ENCODE results near the gene STX18. TPM values are rescaled to one million over a fixed set of nuclear protein-coding genes. Genes with fewer than 3 reads are reported as not detected.
"Not testable (repeated sequence)": the region's sequence is repeated elsewhere in the genome, so short reads cannot be mapped to it uniquely, and the experiment has no call there.

Gene STX18
- 50.4 TPM for polyA plus RNA-seq (2012; ENCODE audit: insufficient read depth, insufficient read length)

DNA sequence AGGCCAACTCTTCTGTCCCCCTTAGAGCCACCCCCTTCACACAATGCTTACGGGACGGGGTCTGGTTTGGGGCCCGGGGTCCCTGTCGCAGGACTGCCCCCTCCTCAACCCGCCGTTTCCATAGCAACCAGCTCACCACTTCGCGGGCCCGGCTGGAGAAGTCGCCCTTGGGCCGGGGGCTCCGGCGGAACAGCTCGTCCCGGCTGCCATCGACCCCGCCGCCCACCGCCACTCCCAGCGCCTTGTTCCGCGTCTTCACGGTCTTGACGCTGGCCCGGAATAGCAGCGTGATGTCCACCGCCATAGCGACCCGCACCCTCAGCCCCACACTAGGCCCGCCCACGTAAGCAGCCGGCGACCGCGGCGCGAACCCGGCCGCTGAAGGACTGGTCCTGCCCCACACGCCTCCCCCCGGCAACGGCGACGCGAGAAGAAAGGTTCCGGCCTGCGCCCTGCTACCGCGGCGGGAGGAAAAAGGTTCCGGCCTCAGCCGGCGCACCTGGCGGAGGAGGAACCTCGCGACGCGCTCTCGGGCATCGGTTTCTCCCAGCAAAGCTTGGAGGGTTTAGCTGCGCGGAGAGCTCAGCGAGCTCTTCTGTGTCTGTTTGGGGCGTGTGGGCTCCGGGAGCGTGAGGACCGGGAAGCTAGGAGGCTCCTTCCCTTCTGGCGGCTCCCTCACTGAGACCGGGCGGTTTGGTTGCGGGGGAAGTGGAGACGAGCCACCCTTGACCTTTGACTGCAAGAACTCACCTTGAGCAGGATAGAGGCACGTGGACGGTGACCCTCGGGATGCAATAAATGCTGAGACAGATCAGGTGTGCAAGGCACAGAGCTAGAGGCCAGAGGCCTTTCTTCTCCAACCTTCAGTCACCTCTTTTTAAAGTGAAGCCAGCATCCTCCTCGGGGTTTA lies at the start of gene STX18:
TSS of gene STX18 (minus strand) at position 388 of the 910 bp plus-strand sequence. CDS start at position 304, 84 bp downstream.
- DNase-seq (ENCODE audit: low read depth, low spot score), result peak; percentile 85
- peak within 1 kb of the TSS; percentile 94 for H3K4me3 ChIP-seq (ENCODE audit: low read length)

DNA sequence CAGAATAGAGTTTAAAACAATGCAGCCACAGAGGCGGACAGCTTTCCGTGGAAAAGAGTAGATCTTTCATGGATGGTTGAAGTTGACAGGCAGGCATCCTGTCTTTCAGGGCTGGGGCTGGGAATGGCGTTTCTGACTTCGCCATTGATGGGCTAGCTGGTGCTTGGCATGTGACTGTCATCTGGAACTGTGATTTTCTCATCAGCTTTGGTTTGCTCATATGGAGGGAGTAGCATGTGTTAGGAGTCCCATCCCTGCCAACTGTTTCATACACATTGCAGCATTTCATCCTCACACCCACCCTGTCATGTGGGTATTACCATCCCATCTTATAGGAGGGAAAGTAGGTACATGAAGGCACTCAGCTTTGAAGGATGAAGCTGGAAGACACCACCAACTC lies 49.2 kb upstream of the STX18 start:
- no peak for DNase-seq (ENCODE audit: low read depth, low spot score)
- H3K4me3 ChIP-seq (ENCODE audit: low read length), result no peak overlapping the region

DNA sequence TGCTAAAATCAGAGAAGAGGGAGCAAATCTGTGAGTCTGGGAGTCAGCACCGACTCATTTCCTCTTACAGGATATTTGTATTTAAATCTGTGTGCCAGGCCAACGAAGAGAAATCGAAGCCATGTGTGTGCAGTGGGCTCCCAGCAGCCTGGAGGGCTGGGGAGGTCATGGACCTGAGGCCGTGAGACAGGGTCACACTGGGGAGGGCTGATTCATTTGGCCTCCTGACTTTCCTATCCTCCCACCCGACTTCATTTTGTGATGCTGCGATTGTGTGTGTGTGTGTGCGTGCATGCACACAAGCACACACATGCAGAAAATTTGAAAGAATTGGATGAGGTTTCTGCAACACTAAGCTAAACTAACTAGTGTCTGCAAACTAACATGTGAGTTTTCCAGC lies 48.7 kb upstream of the STX18 start:
- no peak for DNase-seq (ENCODE audit: low read depth, low spot score)
- H3K4me3 ChIP-seq (ENCODE audit: low read length), result no peak overlapping the region

DNA sequence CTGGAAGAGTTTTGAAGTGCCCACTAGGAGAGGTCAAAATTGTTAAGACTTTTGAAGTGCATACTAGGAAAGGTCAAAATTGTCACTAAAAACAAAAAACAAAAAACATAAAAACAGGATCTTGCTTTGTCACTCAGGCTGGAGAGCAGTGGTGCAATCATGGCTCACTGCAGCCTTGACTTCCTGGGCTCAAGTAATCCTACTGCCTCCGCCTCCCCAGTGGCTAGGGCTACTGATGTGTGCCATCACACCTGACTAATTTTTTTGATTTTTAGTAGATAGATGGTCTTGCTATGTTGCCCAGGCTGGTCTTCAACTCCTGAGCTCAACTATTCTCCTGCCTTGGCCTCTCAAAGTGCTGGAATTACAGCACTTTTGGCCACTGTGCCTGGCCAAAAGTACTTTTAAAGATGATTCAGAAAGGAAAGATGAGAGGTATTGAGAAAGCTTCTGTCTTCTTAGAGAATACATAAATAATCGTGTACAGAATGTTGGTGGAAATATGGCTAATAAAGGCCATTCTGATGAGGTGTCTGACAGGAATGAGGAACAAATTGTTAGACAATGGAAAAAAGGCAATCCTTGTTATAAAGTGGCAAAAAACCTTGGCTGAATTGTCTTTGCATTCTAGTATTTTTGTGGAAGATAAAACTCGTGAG lies 43.3 kb upstream of the STX18 start:
- no peak for DNase-seq (ENCODE audit: low read depth, low spot score)
- no peak overlapping the region for H3K4me3 ChIP-seq (ENCODE audit: low read length)

GRCh38 chr4:4583606-4584005 lies 41.8 kb upstream of the STX18 start:
- no peak for DNase-seq (ENCODE audit: low read depth, low spot score)
- H3K4me3 ChIP-seq (ENCODE audit: low read length), result no peak overlapping the region

DNA sequence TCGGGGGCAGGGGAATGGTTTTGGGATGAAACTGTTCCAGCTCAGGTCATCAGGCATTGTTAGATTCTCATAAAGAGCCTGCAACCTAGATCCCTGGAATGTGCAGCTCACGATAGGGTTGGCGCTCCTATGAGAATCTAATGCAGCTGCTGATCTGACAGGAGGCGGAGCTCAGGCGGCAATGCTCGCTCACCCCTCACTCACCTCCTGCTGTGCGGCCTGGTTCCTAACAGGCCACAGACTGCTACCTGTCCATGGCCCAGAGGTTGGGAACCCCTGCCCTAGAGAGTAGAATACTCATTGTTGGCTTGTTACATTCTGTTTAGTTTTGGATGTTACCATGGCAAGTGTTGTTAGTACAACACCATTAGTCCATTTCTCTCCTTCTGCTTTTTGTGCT lies 40.8 kb upstream of the STX18 start:
- no peak overlapping the region for H3K4me3 ChIP-seq (ENCODE audit: low read length)
- DNase-seq (ENCODE audit: low read depth, low spot score), result no peak

DNA sequence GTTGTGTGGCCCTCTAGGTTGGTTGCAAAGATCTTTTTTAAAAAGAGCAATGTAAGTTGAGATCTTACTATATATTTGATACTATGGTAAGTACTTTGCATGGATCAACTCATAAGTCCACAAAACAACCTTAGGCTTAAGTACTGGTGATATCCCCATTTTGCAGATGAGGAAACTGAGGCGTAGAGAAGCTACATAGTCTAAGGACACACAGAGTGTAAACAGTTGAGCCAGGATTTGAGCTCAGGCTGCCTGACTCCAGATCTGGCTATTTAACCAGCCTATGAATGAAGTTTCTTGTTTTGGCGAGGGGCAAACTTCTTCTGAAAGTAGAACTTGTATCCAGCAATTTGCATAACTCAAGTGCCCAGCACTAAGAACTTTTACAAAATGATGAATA lies 38.6 kb upstream of the STX18 start:
- DNase-seq (ENCODE audit: low read depth, low spot score), result no peak
- no peak overlapping the region for H3K4me3 ChIP-seq (ENCODE audit: low read length)

GRCh38 chr4:4578981-4579380 lies 37.1 kb upstream of the STX18 start:
- H3K4me3 ChIP-seq (ENCODE audit: low read length), result no peak overlapping the region
- DNase-seq (ENCODE audit: low read depth, low spot score), result no peak

DNA sequence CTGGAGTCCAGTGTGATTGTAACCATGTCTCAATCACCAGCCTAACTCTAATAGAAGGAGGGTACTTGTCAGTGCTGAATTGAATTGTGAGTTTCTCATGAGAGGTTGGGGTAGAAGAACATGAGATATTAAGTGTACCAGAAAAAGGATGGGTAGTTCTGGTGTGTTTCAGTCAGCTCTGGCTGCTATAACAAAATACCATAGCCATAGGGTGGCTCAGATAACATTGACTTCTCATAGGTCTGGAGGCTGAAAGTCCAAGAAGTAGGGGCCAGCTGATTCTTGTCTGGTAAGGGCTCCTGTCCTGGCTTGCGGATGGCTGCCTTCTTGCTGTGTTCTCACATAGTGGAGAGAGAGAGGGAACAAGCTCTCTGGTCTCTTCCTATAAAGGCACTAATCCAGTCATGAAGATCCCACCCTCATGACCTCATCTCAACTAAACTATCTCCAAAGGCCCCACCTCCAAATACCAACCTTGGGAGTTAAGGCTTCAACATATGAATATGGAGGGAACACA lies 35.6 kb upstream of the STX18 start:
- DNase-seq (ENCODE audit: low read depth, low spot score), result no peak
- no peak overlapping the region for H3K4me3 ChIP-seq (ENCODE audit: low read length)

DNA sequence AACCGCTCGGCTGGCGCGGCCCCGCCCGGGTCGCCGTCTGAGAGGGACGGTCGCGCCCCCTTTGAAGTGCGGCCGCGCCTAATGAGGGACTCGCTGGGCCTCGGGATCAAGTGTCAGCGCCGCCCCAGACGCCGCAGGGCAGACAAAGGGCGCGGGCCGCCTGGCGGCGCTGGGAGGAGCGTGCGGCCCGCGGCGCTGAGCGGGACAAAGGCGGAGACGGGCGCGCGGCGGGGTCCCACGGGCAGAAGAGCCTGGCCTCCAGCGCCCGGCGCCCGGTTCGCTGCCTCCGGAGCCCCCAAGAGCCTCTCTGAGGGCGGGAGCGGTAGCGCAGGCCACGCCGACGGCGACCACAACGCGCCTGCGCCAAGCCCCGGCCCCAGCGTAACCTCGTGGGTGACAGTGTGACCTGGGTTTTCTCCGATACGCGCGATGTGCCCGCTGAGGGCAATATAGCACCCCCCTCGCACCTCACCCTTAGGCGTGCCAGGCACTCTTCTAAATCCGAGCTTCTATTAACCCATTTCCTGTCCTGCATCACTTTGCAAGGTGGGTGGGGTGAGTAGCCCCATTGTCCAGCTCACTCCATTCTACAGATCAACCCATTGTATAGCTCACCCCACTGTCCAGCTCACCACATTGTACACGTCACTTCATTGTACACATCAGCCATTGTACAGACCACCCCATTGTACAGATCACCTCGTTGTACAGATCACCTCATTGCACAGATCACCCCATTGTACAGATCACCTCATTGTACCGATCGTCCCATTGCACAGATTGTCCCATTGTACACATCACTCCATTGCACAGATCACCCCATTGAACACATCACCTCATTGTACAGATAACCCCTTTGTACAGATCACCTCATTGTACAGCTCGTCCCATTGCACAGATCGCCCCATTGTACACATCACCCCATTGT lies 33.7 kb upstream of the STX18 start:
- H3K4me3 ChIP-seq (ENCODE audit: low read length), result no peak overlapping the region
- DNase-seq (ENCODE audit: low read depth, low spot score), result no peak

GRCh38 chr4:4574792-4575191 lies 32.9 kb upstream of the STX18 start:
- no peak overlapping the region for H3K4me3 ChIP-seq (ENCODE audit: low read length)
- no peak for DNase-seq (ENCODE audit: low read depth, low spot score)

- H3K4me3 ChIP-seq (ENCODE audit: low read length), result no peak overlapping the region
- no peak for DNase-seq (ENCODE audit: low read depth, low spot score)
Observed at GRCh38 chr4:4574052-4574451, 32.2 kb upstream of the STX18 start.

DNA sequence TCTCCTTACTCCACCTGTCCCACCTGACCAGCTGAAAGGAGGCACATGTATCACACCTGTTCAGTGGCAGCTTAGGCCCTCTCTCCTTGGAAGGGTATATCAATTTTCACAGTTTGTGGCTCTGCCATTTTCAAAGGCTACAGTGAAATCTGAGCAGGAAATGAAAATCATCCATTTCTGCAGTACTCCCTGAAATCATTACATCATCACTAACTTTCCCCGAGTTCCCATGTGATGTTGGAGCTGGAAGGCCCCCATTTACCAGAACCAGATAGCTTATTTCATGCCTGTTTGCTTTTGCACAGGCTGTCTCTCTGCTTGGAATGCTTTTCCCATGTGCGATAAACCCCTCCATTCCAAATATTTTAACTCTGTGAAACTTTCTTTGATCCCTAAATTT lies 31.0 kb upstream of the STX18 start:
- no peak for DNase-seq (ENCODE audit: low read depth, low spot score)
- no peak overlapping the region for H3K4me3 ChIP-seq (ENCODE audit: low read length)

- H3K4me3 ChIP-seq (ENCODE audit: low read length); DNase-seq (ENCODE audit: low read depth, low spot score): not testable (repeated sequence)
Observed at GRCh38 chr4:4569861-4570260, 28.0 kb upstream of the STX18 start.

- H3K4me3 ChIP-seq (ENCODE audit: low read length), result no peak overlapping the region
- DNase-seq (ENCODE audit: low read depth, low spot score), result no peak
Observed at GRCh38 chr4:4568806-4569427, 27.1 kb upstream of the STX18 start.

DNA sequence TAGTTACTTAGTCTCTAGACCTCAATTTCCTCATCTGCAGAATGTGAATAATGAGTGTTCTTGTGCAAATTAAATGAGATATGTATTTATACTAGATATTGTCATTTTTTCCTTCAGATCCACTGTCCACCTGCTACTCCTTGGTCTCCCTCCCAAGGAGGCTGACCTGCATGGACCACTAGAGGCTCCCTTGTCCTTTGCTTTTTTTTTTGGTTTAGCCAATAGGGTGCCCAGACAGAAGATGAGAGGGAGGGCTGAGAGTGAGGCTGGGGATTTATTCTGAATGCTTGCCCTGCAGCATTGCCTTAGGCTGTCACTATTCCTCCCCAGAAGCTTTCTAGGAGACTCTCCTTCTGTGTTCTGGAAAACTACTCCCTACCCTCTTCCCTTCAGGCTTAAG lies 24.5 kb upstream of the STX18 start:
- DNase-seq (ENCODE audit: low read depth, low spot score); H3K4me3 ChIP-seq (ENCODE audit: low read length): not testable (repeated sequence)

- no peak for DNase-seq (ENCODE audit: low read depth, low spot score)
Observed at GRCh38 chr4:4564522-4564921, 22.7 kb upstream of the STX18 start.

GRCh38 chr4:4560642-4561041 lies 18.8 kb upstream of the STX18 start:
- no peak overlapping the region for H3K4me3 ChIP-seq (ENCODE audit: low read length)
- no peak for DNase-seq (ENCODE audit: low read depth, low spot score)

More at GRCh38 chr4:4564522-4564921, 22.7 kb upstream of the STX18 start:
- H3K4me3 ChIP-seq (ENCODE audit: low read length), result no peak overlapping the region

DNA sequence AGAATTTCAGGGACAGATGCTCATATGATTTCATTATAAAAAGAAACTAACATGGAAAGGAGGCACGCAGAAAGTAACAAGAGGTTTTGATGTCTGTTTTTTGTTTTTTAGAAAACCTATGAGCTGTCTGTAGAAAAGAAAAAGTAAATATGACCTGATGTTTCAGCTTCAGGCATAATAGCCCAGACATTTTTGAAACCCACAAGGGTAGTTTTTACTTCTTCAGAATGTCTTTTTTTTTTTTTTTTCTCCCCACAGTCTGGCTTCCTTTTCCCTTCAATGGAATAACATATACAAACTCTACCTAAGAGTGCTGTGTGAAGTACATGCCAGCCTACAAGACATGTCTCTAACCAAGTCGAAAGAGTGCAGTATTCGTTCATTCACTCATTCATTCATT lies 18.3 kb upstream of the STX18 start:
- no peak for DNase-seq (ENCODE audit: low read depth, low spot score)
- H3K4me3 ChIP-seq (ENCODE audit: low read length), result no peak overlapping the region
